ENCODE data around the gene CRHR2.
"Not testable (repeated sequence)": the region's sequence is repeated elsewhere in the genome, so short reads cannot be mapped to it uniquely, and the experiment has no call there.

Gene CRHR2

DNA sequence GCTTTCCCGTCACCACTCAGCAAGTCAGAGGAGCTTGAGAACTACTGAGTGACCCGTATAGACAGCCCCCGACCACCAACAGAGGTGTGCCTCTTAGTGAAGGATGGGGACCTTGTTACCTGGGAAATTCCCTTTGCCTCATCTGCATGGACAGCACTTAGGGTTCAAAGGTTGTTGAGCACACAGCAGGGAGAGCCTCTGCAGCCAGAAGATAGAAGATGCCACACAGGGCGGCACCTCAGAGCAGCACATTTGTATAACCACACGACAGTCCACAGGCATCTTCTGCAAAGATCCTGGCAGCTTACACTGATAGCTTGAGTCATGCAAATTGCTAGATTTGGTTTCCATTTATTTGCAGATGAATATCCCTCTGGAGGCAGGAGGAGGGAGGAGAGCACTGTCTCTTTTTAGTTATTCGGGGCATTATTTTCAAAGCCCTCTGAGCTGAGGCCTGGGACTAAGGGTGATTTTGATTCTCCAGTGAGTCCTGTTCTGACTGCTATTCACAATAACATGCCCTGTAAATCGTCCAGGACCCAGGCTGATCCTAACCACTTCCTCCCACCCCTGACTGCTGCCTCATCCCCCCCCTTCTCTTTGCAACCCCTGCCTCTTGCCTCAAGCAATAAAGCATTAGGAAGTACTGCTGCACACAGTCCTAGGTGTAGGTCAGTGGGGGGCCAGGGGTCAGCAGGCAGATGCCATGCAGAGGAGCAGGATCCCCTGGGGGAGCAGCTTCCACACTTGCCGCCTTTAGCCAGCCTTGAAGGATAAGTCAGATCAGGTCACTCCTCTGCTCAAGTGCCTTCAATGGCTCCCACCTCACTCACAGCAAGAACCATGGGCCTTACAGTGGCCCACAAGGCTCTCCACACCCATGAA lies 45.0 kb upstream of the CRHR2 start:
- TF ChIP-seq ZFX (IDR thresholded peaks at IDR 0.05), result no peak
- no peak overlapping the region for H3K27ac ChIP-seq

DNA sequence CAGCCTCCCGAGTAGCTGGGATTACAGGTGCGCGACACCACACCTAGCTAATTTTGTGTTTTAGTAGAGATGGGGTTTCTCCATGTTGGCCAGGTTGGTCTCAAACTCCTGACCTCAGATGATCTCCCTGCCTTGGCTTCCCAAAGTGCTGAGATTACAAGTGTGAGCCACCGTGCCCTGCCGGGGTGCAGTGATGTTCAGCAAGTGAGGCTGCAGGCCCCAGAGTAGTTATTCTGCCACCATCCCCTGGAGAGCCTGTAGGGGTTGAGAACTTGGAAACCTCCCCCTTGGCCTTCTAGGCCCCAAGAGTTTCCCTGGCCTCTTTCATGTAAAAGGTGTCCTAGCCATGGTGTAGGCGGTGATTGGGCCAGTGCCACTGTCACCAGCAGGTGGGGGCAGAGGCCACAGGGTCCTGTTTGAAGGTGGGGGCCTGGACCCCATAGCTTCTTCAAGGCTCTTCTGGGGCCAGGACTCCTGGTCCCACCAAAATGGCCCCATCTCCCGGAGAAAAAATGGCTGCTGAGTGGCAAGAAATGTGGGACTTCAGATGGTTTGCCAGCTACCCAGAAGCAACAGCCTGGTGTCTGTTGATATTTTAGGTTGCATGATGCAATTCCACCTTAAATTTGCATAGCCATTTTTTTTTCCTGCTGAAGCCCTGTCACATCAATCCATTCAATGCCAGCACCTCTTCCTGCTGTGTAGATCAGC lies 44.2 kb upstream of the CRHR2 start:
- H3K27ac ChIP-seq, result no peak overlapping the region
- TF ChIP-seq ZFX (IDR thresholded peaks at IDR 0.05), result no peak
- TF ChIP-seq, protein P1, sequence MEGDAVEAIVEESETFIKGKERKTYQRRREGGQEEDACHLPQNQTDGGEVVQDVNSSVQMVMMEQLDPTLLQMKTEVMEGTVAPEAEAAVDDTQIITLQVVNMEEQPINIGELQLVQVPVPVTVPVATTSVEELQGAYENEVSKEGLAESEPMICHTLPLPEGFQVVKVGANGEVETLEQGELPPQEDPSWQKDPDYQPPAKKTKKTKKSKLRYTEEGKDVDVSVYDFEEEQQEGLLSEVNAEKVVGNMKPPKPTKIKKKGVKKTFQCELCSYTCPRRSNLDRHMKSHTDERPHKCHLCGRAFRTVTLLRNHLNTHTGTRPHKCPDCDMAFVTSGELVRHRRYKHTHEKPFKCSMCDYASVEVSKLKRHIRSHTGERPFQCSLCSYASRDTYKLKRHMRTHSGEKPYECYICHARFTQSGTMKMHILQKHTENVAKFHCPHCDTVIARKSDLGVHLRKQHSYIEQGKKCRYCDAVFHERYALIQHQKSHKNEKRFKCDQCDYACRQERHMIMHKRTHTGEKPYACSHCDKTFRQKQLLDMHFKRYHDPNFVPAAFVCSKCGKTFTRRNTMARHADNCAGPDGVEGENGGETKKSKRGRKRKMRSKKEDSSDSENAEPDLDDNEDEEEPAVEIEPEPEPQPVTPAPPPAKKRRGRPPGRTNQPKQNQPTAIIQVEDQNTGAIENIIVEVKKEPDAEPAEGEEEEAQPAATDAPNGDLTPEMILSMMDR (conservative IDR thresholded peaks at IDR 0.05), result no peak

DNA sequence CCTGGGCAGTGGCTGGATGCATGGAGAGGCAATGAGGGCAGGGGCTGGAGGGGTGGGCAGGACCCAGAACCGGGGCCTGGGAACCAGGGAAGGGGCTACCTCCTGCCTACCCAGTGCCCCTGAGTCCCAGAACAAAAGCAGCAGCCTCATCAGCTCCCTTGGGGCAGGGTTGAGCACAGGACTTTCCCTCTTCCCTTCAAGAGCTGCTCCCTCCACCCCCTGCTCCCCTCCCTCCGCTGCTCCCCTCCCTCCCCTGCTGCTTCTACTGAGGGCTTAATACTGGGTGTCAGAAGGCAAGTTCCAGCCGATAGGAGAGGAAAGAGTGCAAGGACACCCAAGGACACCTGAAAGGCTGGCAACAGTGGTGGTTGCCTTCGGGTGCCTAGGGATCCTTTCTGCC lies 41.5 kb upstream of the CRHR2 start:
- H3K27ac ChIP-seq, result no peak overlapping the region
- TF ChIP-seq, protein P1 (conservative IDR thresholded peaks at IDR 0.05), result no peak
- no peak for TF ChIP-seq ZFX (IDR thresholded peaks at IDR 0.05)

DNA sequence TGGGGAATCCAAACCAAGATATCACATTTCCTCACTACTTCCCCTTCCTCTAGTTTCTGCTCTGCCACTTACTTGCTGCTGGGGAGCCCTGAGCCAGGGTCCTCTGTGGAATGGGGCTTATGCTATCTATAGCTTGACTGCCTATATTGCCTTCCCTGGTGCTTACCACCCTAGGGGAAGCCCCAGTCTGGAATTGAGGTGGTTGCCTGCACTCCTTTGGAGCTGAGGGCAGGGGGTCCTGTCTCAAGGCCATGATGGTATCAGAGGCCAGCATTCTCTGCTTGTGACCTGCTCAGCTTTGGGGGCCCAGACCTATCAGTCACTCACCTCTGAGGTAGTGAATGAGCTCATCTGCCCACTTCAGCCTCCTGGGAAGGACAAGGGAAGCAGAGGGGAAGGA lies 40.4 kb upstream of the CRHR2 start:
- no peak overlapping the region for H3K27ac ChIP-seq
- no peak for TF ChIP-seq ZFX (IDR thresholded peaks at IDR 0.05)

DNA sequence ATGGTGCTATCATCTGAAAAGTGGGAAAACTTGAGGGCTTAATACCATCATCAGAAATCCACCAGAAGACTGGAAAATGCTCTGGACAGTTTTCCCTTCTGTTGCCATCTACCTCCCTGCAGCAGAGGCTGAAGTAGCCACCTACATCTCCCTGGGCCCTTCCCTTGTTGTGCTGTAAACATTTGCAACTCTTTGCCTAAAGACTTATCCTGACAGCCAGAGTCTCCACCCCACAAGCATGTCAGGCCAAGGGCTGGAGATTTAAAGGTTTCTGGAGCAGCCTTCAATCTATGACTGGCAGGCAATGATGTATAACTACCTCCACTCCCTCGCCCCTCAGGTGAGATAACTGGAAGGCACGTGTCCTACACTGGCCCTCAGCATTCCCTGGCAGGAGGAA lies 39.9 kb upstream of the CRHR2 start:
- TF ChIP-seq, protein P1 (conservative IDR thresholded peaks at IDR 0.05), result no peak
- no peak for TF ChIP-seq ZFX (IDR thresholded peaks at IDR 0.05)
- H3K27ac ChIP-seq, result no peak overlapping the region

DNA sequence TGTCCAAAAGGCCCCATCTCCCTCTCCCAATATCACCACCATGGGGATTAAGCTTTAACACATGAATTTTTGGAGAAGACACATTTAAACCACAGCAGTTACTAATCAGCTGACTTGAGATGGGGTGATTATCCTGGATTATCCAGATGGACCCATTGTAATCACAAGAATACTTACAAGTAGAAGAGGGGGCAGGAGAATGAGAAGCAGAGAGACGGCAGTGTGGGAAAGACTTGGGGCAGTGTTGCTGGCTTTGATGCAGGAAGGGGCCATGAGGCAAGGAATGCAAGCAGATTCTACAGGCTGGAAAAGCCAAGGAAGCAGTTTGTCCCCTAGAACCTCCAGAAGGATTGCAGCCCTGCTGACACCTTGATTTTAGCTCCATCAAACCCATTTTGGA lies 39.0 kb upstream of the CRHR2 start:
- H3K27ac ChIP-seq, result no peak overlapping the region
- no peak for TF ChIP-seq ZFX (IDR thresholded peaks at IDR 0.05)
- TF ChIP-seq, protein P1 (conservative IDR thresholded peaks at IDR 0.05), result no peak

DNA sequence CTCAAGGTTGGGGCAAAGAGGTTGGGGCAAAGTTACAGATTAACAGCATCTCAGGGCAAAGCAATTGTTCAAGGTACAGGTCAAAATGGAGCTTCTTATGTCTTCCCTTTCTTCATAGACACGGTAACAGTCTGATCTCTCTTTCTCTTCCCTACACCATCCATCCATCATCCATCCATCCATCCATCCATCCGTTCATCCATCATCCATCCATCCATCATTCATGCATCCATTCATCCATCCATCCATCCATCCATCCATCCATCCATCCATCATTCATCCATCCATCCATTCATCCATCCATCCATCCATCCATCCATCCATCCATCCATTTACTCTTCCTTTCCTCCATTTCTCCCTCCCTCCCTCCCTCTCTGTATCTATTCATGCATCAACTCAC lies 37.2 kb upstream of the CRHR2 start:
- H3K27ac ChIP-seq, result not testable (repeated sequence)

DNA sequence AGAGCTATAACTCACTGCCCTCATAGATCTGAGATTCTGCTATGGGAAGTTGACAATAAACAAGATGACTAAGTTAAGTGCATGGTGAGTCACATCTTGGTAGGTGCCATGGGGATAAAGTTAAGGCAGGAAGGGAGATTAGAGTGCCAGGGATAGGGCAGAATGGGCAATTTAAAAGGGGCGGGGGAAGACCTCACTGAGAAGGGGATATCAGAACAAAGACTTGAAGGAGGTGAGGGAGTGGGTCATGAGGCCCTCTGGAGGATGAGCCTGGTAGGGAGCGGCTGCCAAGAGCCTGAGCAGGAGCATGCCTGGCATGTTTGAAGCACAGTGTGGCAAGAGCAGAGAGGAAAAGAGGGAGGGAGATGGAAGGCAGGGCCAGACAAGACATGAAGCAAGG lies 34.9 kb upstream of the CRHR2 start:
- H3K27ac ChIP-seq, result no peak overlapping the region
- TF ChIP-seq, protein P1 (conservative IDR thresholded peaks at IDR 0.05), result no peak
- TF ChIP-seq ZFX (IDR thresholded peaks at IDR 0.05), result no peak

DNA sequence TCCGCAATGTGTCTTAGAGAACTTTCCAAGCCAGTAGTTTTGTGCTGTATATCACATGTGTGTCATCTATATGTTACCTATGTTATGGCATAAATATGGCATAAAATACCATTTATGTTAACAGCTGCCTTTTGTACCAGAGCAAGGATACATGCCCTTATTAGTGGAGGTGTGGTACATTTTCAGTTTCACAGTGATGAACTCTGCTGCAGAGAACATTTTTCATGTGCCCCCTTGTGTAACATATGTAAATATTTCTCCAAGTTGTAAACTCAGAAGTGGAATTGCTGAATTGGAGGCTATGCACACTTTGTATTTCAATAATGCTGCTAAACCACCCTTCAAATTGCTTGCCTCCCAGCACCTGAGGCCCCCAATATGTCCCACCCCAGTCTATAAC lies 31.9 kb upstream of the CRHR2 start:
- no peak overlapping the region for H3K27ac ChIP-seq
- no peak for TF ChIP-seq ZFX (IDR thresholded peaks at IDR 0.05)
- TF ChIP-seq, protein P1 (conservative IDR thresholded peaks at IDR 0.05), result no peak

Measured in C4-2B (cell line).